NCI-H2029 treated with DMSO at 0.1 percent for 48 hours (cell line): ENCODE data around the gene PLEKHF1.
A peak's percentile ranks its signal among the peaks of the same experiment; 100 is the strongest.

Experiments used
- DNase-seq: peaks from one replicate; lab custom pipeline; 2025; lab: John Stamatoyannopoulos, UW

PLEKHF1 gene

DNA sequence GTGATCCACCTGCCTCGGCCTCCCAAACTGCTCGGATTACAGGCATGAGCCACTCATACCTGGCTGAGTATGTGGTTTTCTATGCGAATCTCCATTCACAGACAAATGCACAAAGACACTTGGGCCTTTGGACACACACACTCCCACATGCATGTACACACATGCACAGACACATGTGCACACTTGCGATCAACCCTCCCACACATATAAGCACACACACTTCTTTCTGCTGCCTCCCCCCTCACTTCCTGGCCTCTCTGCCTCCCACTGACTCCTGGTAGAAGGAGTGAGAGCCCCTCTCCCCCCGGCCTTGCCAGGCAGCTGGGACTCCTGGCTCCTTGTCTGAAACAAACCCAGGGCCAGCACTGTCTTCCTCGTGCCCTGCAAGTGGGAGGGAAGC lies 29.3 kb upstream of the PLEKHF1 start:
- DNase-seq = no peak

DNA sequence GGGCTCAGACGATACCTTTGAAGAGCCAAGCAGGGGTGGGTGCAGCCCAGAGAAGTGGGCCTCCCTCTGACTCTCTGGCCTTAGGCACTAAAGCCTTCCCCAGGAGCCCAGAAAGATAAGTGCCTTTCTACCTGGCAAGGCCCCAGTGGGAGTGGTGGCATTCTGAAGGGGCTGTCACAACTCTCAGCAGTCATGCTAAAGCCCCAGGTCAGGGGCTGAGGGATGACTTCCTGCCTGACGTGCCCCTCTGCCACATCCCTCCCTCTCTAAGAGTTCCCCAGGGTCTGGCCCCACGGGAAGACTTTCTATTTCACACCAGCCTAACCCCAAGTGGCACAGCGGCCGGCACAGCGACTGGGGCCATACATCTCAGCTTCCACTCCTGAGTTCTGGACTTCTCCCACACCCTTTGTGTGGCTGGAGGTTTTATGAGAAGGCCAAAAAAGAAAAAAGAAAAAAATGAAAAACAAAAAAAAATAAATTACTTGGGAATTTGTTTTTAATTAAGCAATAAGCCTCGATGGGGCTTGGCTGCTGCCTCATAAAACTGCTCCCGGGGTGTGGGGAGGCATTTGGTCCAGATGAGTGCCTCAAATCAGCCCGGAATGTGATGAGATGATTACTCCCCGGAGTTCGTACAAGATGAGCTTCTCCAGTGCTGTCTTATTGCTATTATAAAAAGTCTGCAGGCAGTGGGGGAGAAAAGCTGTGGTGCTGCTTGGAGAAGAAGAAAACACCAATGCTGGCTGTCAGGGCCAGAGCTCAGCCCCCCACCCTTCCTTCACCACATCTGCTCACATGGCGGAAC lies 28.5 kb upstream of the PLEKHF1 start:
- no peak for DNase-seq

DNA sequence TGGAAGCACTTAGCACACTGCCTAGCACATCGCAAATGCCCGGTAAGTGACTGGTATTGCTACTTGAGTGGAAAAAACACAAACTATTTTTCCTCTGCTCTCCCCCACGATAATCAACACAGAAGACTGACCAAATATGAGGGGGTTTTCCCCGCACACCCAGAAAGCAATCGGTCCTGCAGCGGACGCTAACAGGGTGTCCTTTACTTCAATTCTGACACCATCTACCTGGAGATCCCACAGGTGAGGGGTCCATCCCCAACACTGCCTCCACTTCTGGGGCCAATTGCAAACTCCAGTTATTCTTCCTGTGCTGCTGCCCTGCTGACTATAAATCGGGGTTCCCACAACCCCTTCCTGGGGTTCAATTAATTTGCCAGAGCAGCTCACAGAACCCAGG lies 26.2 kb upstream of the PLEKHF1 start:
- DNase-seq = no peak

DNA sequence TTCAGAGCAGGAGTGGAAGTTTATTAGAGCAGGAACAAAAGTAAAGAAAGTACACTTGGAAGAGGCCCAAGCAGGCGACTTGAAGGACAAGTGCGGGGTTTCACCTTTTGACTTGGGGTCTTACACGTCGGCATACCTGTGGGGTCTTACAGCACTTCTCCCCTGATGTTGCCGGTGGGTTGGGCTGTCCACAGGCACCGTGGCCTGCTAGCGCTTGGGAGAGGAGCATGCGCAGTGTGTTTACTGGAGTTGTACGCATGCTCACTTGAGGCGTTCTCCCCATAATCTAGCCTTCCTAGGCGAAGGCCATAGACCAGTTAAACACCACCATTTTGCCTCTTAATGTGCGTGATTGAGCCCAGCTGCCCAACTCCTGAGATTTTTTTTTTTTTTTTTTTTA lies 25.0 kb upstream of the PLEKHF1 start:
- no peak for DNase-seq

DNA sequence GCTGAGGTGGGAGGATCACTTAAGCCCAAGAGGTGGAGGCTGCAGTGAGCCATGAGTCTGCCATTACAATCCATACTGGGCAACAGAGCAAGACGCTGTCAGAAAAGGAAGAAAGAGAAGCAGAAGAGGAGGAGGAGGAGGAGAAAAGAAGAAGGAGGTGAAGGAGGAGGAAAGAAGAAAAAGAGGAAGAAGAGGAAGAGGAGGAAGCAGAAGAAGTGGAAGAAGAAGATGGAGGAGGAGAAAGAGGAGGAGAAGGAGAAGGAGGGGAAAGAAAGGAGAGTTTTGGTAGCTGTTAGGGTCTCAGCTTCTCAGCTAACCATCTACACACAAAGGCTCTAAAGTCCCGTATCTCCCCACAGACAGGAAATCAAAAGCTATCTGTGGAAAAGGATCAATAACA lies 23.7 kb upstream of the PLEKHF1 start:
- no peak for DNase-seq

DNA sequence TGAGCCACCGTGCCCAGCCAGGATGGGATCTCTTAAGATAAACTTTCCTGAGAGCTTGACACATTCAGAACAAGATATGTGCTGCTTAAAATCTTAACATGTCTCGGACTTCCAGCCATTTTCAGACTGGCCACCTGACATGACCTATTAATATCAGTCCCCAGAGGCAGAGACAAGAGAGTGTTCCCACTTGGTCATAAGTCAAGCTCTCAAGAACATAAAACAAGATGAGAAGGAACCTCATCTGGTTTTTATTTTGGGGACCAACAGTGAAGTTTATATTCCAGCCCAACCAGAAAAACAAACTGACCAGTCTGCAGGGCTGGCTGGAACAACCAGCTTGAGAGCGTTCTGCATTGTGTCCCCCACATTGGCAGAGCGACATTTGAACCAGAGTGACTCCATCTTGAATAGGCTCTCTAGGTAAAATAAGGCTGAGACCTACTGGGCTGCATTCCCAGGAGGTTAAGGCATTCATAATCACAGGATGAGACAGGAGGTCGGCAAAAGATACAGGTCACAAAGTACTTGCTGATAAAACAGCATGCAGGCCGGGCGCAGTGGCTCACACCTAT lies 21.8 kb upstream of the PLEKHF1 start:
- no peak for DNase-seq

DNA sequence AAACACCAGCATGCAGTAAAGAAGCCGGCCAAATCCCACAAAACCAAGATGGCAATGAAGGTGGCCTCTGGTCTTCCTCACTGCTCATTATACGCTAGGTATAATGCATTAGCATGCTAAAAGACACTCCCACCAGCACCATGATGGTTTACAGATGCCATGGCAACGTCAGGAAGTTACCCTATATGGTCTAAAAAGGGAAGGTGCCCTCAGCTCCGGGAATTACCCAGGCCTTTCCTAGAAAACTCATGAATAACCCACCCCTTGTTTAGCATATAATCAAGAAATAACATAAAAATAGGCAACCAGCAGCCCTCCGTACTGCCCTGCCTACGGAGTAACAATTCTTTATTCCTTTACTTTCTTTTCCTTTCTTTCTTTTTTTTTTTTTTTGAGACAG lies 21.1 kb upstream of the PLEKHF1 start:
- no peak for DNase-seq

DNA sequence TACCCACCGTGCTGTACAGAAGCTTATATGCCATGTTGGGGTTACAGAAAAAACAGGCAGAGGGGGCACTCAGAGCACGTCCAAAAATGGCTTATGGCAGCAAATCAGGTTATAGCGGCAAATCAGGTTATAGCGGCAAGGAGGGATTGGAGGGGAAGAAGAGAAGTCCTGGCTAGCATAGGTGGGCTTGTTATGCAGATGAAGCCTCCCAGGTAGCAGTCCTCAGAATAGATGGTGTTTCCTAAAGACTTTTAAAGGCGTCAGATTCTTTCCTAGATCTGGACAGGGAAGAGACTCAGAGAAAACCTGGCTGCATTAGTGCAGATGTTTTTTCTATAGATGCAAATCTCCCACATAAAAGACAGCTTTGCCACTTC lies 19.8 kb upstream of the PLEKHF1 start:
- DNase-seq = no peak

DNA sequence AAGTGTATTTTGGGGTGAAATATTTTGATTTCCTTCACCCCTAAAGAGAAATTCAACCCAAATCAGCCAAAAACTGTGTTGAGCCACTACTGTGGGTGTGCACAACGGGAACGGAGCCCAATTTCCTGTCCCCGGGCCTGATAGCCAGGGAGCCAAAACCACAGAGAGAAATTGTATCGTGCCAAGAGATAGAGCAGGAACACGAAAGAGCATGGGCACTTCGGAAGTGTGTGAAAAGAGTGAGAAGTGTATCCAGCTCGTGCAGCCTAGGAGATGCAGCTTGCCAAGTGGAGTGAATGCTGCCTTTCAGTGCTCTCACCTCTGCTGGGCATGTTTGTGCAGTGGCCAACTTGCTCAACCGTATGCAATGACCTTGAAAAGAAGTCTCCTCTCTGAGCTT lies 19.4 kb upstream of the PLEKHF1 start:
- DNase-seq = peak; percentile 10

DNA sequence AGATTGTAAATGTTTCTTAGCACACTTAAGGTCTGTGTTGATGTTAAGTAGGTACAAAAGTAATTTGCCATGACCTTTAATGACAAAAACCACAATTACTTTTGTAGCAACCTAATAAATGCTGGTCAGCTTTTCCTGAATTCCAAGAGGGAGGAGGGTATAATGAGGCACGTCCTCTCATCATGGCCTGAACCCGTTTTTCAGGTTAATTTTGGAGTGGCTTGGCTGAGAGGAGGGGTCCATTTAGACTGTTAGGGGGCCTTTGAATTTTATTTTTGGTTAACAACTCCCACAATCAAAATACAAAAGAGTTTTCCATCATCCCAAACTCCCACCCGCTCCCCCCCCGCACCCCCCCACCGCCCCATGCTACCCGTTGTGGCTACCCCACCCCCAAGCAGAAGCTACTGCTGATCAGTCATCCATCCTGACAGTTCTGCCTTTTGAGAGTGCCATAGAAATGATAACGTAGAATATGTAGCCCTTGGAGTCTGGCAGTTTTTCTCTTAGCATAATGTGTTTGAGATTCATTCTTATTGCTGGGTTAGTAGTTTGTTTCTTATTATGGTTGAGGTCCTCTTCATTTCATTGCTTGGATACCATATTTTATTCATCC lies 14.4 kb upstream of the PLEKHF1 start:
- no peak for DNase-seq

DNA sequence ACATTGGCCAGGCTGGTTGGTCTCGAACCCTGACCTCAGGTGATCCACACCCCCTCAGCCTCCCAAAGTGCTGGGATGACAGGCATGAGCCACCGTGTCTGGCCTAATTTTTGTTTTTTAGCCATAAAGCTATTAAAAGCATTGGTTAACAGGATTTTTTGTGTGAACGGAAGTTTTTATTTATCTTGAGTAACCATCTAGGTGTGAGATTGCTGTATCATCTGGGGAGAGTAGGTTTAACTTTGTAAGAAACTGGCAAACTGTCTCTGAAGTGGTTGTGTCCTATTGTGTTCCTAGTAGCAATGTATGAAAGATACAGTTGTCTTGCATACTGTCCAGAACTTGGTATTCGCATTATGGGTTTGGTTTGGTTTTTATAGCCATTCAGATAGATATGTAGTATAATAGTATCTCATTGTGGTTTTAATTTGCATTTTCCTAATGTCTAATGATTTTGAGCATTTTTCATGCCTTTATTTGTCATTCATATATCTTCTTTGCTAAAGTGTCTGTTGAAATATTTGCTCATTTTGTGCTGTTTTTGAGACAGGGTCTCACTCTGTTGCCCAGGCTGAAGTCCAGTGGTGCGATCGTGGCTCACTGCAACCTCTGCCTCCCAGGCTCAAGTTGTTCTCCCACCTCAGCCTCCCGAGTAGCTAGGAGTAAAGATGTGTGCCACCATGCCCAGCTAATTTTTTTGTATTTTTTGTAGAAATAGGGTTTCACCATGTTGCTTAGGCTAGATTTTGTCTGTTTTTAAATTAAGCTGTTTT lies 13.5 kb upstream of the PLEKHF1 start:
- DNase-seq = no peak

DNA sequence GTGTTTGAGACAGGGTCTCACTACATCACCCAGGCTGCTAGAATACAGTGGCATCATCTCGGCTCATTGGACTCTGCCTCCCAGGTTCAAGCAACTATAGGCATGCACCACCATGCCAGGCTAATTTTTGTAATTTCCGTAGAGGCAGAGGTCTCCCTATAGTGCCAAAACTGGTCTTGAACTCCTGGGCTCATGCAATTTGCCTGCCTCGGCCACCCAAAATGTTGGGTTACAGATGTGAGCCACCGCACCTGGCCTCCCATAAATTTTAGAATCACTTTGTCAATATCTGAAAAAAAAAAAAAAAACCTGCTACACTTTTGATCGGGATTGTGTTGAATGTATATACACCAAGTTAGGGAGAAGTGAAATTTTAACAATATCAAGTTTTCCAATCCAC lies 11.9 kb upstream of the PLEKHF1 start:
- DNase-seq = no peak

DNA sequence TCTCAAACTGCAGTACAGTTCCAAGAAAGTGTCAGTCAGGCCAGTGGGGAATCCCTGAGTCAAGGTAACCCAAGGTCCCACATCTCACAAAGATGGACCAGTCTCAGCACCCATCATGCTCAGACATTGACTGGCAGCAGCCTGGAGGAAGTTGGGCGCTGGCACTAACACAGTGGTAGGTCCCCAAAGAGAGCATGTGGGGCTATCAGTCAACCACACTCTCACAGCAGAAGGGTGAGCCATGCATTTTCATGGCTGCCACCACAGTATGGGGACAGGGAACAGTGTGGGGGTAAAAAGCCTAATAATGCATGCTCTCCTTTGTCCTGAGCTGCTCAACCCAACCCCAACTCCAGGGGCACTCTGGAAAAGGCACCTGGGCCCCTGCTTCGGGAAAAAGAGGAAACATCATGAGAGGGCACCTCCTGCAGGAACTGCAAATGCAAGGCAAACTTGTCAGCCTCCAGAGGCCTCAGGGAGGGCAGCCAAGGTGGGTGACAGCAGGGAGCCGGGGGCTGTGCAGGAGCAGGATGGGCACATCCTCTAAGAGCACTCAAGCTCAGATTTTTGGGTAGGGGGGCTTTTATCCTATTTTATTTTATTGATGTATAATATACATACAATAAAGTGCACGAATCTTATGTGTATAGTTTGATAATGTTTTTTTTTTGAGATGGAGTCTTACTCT lies 9.5 kb upstream of the PLEKHF1 start:
- no peak for DNase-seq

DNA sequence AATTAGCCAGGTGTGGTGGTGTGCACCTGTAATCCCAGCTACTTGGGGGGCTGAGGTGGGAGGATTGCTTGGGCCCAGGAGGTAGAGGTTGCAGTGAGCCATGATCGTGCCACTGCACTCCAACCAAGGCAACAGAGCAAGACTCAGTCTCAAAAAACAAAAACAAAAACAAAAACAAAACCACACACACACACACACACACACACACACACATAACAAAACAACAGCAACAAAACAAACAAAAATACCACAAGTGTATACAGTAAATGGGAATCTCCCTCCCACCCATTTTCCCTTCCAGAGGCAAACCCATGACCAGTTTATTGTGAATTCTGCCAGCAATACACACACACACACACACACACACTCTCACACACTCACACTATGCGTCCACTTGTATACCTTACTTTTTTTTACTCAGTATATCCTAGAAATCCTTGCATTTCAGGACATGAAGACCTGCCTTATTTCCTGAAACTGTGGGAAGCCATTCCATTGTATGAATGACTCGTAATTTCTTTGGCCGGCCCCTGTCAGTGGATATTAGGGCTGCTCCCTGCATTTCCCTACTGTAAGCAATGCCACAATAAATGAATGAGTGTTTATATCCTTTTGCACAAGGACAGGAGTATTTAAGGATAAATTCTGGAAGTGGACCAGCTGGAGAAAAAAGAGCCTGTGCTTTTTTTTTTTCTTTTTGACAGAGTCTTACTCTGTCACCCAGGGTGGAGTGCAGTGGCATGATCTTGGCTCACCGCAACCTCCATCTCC lies 6.9 kb upstream of the PLEKHF1 start:
- no peak for DNase-seq

DNA sequence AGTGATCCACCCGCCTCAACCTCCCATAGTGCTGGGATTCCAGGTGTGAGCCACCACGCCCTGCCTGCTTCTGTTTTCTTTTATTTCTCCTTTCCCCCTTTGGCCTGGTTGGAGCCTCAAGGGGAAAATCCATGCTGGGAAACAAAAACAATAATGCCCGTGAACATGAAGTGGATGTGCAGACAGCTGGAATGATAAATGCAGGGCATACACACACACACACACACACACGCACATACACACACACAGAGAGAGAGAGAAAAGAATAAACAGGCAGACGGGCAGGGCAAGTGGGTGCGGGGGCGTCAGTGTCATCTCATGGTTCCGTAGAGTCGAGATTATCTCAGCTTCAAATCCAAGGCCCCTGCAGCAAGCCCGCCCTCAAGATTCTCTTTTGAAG lies 4.4 kb upstream of the PLEKHF1 start:
- no peak for DNase-seq

DNA sequence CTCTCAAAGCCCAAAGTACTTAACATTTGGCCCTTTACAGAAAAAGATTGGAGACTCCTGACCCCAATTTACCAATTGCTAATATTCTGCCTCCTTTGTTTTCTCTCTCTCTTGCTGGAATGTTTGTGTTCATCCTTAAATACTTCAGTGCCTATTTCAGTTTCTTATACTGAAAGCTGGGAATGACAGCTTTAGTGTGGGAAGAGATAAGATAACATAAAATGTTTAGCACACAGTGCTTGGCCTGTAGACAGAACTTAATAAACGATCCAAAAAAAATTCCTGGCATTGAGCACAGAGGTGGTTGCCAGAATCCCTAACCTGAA lies 3.0 kb upstream of the PLEKHF1 start:
- DNase-seq = no peak

DNA sequence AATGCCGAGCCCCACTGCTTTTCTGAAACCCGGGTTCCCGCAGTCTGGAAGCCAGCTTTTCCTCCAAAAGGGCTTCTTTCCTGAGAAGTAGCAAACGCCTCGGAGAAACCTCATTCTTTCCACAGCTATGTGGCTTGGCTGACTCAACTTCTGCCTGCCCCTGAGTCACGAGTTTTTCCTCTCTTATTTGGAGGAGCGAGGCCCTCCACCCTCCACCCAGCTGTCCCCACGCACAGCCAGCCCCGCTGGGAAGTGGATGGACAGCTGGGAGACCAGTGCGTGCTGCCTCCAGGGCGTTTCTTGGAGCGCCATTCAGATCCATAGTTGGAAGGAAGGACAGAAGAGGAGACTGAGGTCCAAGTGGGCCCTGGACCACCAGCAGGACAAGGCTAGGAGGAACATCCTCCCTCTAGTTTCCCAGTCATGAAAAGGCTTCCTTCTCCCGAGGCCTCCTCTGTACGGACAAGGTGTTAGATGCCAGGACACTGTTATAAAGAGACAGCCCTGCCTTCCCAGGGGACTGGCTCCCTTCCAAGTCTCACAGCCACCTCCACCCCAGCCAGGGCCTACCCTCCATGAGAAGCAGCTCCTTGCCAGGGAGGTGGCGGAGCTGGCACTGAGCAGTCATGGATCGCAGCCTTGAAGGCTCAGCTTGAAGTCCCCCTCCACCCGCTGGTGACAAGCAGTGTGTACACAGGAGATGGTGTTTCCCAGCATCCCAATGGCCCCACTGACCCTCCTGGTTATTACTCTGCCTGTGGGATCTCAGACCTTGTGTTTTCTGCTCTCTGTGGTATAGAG lies 2.5 kb upstream of the PLEKHF1 start:
- DNase-seq = peak; percentile 63

DNA sequence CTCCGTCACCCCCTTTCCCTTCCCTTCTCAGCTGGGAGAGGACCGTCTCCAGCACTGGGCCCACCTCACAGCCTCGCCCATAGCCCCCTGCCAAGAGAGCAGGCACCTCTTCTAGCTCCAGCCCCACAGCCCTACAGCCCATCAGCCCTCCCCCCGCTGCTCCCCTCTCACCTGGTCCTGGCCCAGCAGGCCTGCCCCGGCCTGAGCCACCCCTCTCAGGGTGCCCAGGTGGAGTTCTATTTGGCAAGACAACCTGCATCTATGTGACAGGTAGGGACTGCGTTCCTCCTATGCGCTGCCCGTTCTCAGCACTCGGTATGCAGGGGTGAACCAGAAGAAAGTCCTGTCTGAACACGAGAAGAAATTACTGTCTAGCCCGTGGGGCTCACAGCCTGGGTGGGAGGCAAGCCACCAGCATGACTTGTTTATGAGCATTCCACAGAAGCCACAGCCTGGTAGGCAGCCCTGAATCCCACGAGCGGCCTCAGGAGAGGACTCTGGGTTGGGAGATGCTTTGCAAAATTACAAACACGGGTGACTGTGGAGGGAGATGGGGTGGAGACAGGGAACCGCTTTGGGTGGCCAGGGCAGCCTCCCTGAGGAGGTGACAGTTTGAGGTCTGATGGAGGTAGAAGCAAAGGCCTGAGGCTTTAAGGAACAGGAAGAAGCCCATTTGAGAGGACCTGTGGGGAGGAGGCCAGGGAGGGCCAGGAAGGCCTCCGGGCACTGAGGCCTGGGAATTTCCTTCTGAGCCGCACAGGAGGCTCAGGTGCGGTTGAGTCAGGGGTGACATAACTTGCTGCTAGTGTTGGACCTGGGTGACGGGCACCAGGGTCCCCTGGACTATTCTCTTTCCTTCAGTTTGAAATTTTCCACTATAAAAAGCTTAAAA lies 1.2 kb upstream of the PLEKHF1 start:
- no peak for DNase-seq

DNA sequence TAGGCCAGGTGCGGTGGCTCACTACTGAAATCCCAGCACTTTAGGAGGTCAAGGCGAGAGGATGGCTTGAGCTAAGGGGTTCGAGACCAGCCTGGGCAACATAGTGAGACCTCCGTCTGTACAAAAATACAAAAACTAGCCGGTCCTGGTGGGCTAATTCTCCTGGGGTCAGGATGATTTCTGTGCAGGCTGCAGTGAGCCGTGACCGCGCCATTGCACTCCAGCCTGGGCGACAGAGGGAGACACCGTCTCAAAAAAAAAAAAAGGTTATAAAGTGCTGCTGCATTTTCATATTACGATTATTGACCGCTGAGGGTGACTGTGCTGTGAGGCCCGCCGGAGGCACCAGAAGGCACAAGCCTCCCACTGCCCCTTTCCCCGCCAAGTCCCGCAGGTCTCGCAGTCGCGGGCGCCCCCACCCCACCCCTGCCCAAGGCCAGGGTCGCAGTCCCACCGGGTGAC lies 477 bp upstream of the PLEKHF1 start:
- no peak for DNase-seq
